ENCODE data around the gene BRD2.

The BRD2 gene

GRCh38 chr6:32971242-32971580 lies 2.8 kb downstream of the BRD2 start:
- Histone ChIP-seq H3K9ac (ENCODE audit: low read depth, low read length) (peak overlapping the region; percentile 89), H3K4me3 (ENCODE audit: low read depth in 1 of 2, low read length in 2 of 2) (peak overlapping the region; percentile 53 to 62), H3K4me2 (ENCODE audit: insufficient read depth, low read length) (peak overlapping the region; percentile 59), H3K9me3 (ENCODE audit: insufficient read depth, low read length, severe bottlenecking) (no peaks in the 10 kb centered on the region), H3K27me3 (ENCODE audit: insufficient read depth, low read length, poor library complexity) (no peaks in the 10 kb centered on the region), H3K27ac (ENCODE audit: low read length) (peak overlapping the region; percentile 96), H4K20me1 (ENCODE audit: insufficient read depth, low read length) (peaks cover 40% of the 10 kb centered on the region), H3K4me1 (ENCODE audit: insufficient read depth, low read length) (peaks cover 41% of the 10 kb centered on the region), H2AFZ (ENCODE audit: low read depth, low read length) (no peak overlapping the region), H3K36me3 (ENCODE audit: insufficient read depth, low read length) (peaks cover 54% of the 10 kb centered on the region), H3K79me2 (ENCODE audit: insufficient read depth, low read length) (peaks cover 91% of the 10 kb centered on the region)
- TF ChIP-seq EZH2 (IDR thresholded peaks at IDR 0.05; ENCODE audit: borderline replicate concordance, low read depth, low read length, severe bottlenecking) (no peak), CTCF (IDR thresholded peaks at IDR 0.05; ENCODE audit: borderline replicate concordance, extremely low read depth, low read length, poor library complexity, severe bottlenecking) (no peak)
- ATAC-seq (ENCODE audit: insufficient read depth, low read depth) (no peak), DNase-seq (no peak)

- H3K36me3 ChIP-seq (ENCODE audit: insufficient read depth, low read length) = peaks cover 59% of the 10 kb centered on the region
- no peaks in the 10 kb centered on the region for H3K27me3 ChIP-seq (ENCODE audit: insufficient read depth, low read length, poor library complexity)
These were observed 3.4 kb downstream of the BRD2 start for GRCh38 chr6:32971581-32972352.

GRCh38 chr6:32972353-32973143 lies 4.2 kb downstream of the BRD2 start:
- peaks cover 91% of the 10 kb centered on the region for H3K79me2 ChIP-seq (ENCODE audit: insufficient read depth, low read length)
- peaks cover 40% of the 10 kb centered on the region for H3K4me1 ChIP-seq (ENCODE audit: insufficient read depth, low read length)
- ATAC-seq (ENCODE audit: insufficient read depth, low read depth) (no peak; the same call in 2 of the 3 replicates), DNase-seq (no peak)
- H3K27me3 ChIP-seq (ENCODE audit: insufficient read depth, low read length, poor library complexity) = no peaks in the 10 kb centered on the region
- H2AFZ ChIP-seq (ENCODE audit: low read depth, low read length) = no peak overlapping the region
- H3K4me3 ChIP-seq (ENCODE audit: low read depth in 1 of 2, low read length in 2 of 2) = peak overlapping the region; percentile 46 to 84
- H3K9me3 ChIP-seq (ENCODE audit: insufficient read depth, low read length, severe bottlenecking) = no peaks in the 10 kb centered on the region
- H3K36me3 ChIP-seq (ENCODE audit: insufficient read depth, low read length) = peaks cover 67% of the 10 kb centered on the region
- H3K9ac ChIP-seq (ENCODE audit: low read depth, low read length) = peak overlapping the region; percentile 88
- peak overlapping the region; percentile 86 for H3K27ac ChIP-seq (ENCODE audit: low read length)
- H3K4me2 ChIP-seq (ENCODE audit: insufficient read depth, low read length) = peak overlapping the region; percentile 82
- peaks cover 54% of the 10 kb centered on the region for H4K20me1 ChIP-seq (ENCODE audit: insufficient read depth, low read length)
- TF ChIP-seq EZH2 (IDR thresholded peaks at IDR 0.05; ENCODE audit: borderline replicate concordance, low read depth, low read length, severe bottlenecking) (no peak), CTCF (IDR thresholded peaks at IDR 0.05; ENCODE audit: borderline replicate concordance, extremely low read depth, low read length, poor library complexity, severe bottlenecking) (no peak)

More at GRCh38 chr6:32971581-32972352, 3.4 kb downstream of the BRD2 start:
- TF ChIP-seq CTCF (IDR thresholded peaks at IDR 0.05; ENCODE audit: borderline replicate concordance, extremely low read depth, low read length, poor library complexity, severe bottlenecking) (peak; percentile 2), EZH2 (IDR thresholded peaks at IDR 0.05; ENCODE audit: borderline replicate concordance, low read depth, low read length, severe bottlenecking) (no peak)
- ATAC-seq (ENCODE audit: insufficient read depth, low read depth) = peak; percentile 69
- H3K79me2 ChIP-seq (ENCODE audit: insufficient read depth, low read length) = peaks cover 91% of the 10 kb centered on the region
- no peaks in the 10 kb centered on the region for H3K9me3 ChIP-seq (ENCODE audit: insufficient read depth, low read length, severe bottlenecking)
- H3K9ac ChIP-seq (ENCODE audit: low read depth, low read length) = peak overlapping the region; percentile 89
- H2AFZ ChIP-seq (ENCODE audit: low read depth, low read length) = no peak overlapping the region
- peak overlapping the region; percentile 82 for H3K4me2 ChIP-seq (ENCODE audit: insufficient read depth, low read length)
- peaks cover 46% of the 10 kb centered on the region for H4K20me1 ChIP-seq (ENCODE audit: insufficient read depth, low read length)
- H3K4me1 ChIP-seq (ENCODE audit: insufficient read depth, low read length) = peaks cover 41% of the 10 kb centered on the region
- H3K4me3 ChIP-seq (ENCODE audit: low read depth in 1 of 2, low read length in 2 of 2) = peak overlapping the region; percentile 53 to 84
- peak; percentile 100 for DNase-seq
- H3K27ac ChIP-seq (ENCODE audit: low read length) = peak overlapping the region; percentile 96
